Liver (tissue), 9 donors: ENCODE data around the gene GPR65. TPM values are rescaled to one million over a fixed set of nuclear protein-coding genes. Genes with fewer than 3 reads are reported as not detected.

Experiments
- DNase-seq: peaks from one replicate; pipeline ENCODE4 v3.0.0-alpha.2; 2017; ENCODE audit warnings: low spot score
- H3K27ac ChIP-seq, 2 donors: one replicate each; pipeline ENCODE4 v1.7.0; 2013; ENCODE audit warnings: inconsistent platforms in 2 of 2, low read length in 2 of 2, control low read depth in 1 of 2, low read depth in 1 of 2, mild to moderate bottlenecking in 1 of 2
- H3K27me3 ChIP-seq, 4 donors: one replicate each; pipeline versions ENCODE4 v1.6.1 to v1.7.0; 2013; ENCODE audit warnings: low read length in 3 of 4, inconsistent platforms in 1 of 4, mild to moderate bottlenecking in 1 of 4, moderate library complexity in 1 of 4; ENCODE audit not compliant: control insufficient read depth in 4 of 4, insufficient read depth in 4 of 4
- H3K36me3 ChIP-seq, 4 donors: one replicate each; pipeline versions ENCODE4 v1.6.1 to v1.7.0; 2013; ENCODE audit warnings: low read length in 3 of 4, mild to moderate bottlenecking in 3 of 4, low read depth in 1 of 4, moderate library complexity in 1 of 4; ENCODE audit not compliant: control insufficient read depth in 4 of 4, insufficient read depth in 3 of 4
- H3K4me1 ChIP-seq, 4 donors: one replicate each; pipeline versions ENCODE4 v1.6.1 to v1.7.0; 2013; ENCODE audit warnings: low read length in 3 of 4, mild to moderate bottlenecking in 3 of 4, moderate library complexity in 1 of 4; ENCODE audit not compliant: control insufficient read depth in 4 of 4, insufficient read depth in 4 of 4
- H3K4me3 ChIP-seq, 3 donors: one replicate each; pipeline versions ENCODE4 v1.6.1 to v1.7.0; 2013; ENCODE audit warnings: low read length in 3 of 3, control low read depth in 1 of 3, low read depth in 1 of 3, mild to moderate bottlenecking in 1 of 3
- H3K9ac ChIP-seq, 2 donors: one replicate each; pipeline ENCODE4 v1.7.0; 2013; ENCODE audit warnings: low read length in 2 of 2, mild to moderate bottlenecking in 2 of 2, moderate library complexity in 2 of 2, control low read depth in 1 of 2, low read depth in 1 of 2
- H3K9me3 ChIP-seq, 4 donors: one replicate each; pipeline versions ENCODE4 v1.6.1 to v1.7.0; 2013; ENCODE audit warnings: low read length in 3 of 4; ENCODE audit not compliant: control insufficient read depth in 4 of 4
- EGR1 ChIP-seq, 2 donors: IDR thresholded peaks; 2 replicates each; pipeline ENCODE4 v1.6.1; 2016 to 2018; ENCODE audit warnings: antibody characterized with exemption in 2 of 2, low read depth in 2 of 2
- FOXA1 ChIP-seq: IDR thresholded peaks from 2 replicates; pipeline ENCODE4 v1.6.1; 2016; ENCODE audit warnings: antibody characterized with exemption
- FOXA2 ChIP-seq: IDR thresholded peaks from 2 replicates; pipeline ENCODE4 v1.6.1; 2016; ENCODE audit warnings: antibody characterized with exemption
- GABPA ChIP-seq, 2 donors: IDR thresholded peaks in 1 of 2; conservative IDR thresholded peaks in 1 of 2; 2 replicates each; pipeline ENCODE4 v1.6.1; 2016; ENCODE audit warnings: antibody characterized with exemption in 2 of 2, mild to moderate bottlenecking in 1 of 2, moderate library complexity in 1 of 2
- HNF4A ChIP-seq, 2 donors: conservative IDR thresholded peaks; 2 replicates each; pipeline ENCODE4 v1.6.1; 2016; ENCODE audit warnings: antibody characterized with exemption in 2 of 2, mild to moderate bottlenecking in 2 of 2
- HNF4G ChIP-seq: IDR thresholded peaks from 2 replicates; pipeline ENCODE4 v1.6.1; 2016; ENCODE audit warnings: antibody characterized with exemption
- JUND ChIP-seq, 2 donors: IDR thresholded peaks; 2 replicates each; pipeline ENCODE4 v1.6.1; 2016; ENCODE audit warnings: antibody characterized with exemption in 2 of 2
- NR2F2 ChIP-seq: IDR thresholded peaks from 2 replicates; pipeline ENCODE4 v1.6.1; 2016; ENCODE audit warnings: antibody characterized with exemption
- RAD21 ChIP-seq, 2 donors: IDR thresholded peaks; 2 replicates each; pipeline ENCODE4 v1.6.1; 2016; ENCODE audit warnings: antibody characterized with exemption in 2 of 2, mild to moderate bottlenecking in 2 of 2
- RXRA ChIP-seq, 2 donors: IDR thresholded peaks; 2 replicates each; pipeline ENCODE4 v1.6.1; 2017 to 2018; ENCODE audit warnings: antibody characterized with exemption in 2 of 2, mild to moderate bottlenecking in 1 of 2
- SP1 ChIP-seq: IDR thresholded peaks from 2 replicates; pipeline ENCODE4 v1.6.1; 2018; ENCODE audit warnings: antibody characterized with exemption, mild to moderate bottlenecking
- TAF1 ChIP-seq: conservative IDR thresholded peaks from 2 replicates; pipeline ENCODE4 v1.6.1; 2016; ENCODE audit warnings: antibody characterized with exemption, mild to moderate bottlenecking
- YY1 ChIP-seq: IDR thresholded peaks from 2 replicates; pipeline ENCODE4 v1.6.1; 2016; ENCODE audit warnings: antibody characterized with exemption, mild to moderate bottlenecking
- WGBS: extraction: QIAGEN DNeasy Blood & Tissue Kit; methylation state at CpG from one replicate; pipeline ENCODE4 v1.1.7; 2013; 5-methylcytosine and 5-hydroxymethylcytosine counted together
- polyA plus RNA-seq, 2 donors: library from polyadenylated mRNA; stranded (reverse) in 1 of 2; unstranded in 1 of 2; fragments of 200-250 nt in 1 of 2; fragments of >200 nt in 1 of 2; fragmentation: Nextera tagmentation in 1 of 2; extraction: Ambion mirVana in 1 of 2; gene quantifications; one replicate each; pipeline versions ENCODE4 v1.2.1 to v1.2.3, GENCODE V29; 2013 to 2015
- total RNA-seq, 2 donors: library from RNA; depleted of rRNA; stranded (reverse); fragments of >200 nt; gene quantifications; one replicate each; pipeline ENCODE4 v1.2.3, GENCODE V29; 2014
- TF ChIP-seq, protein P1 (sequence below): IDR thresholded peaks from 2 replicates; pipeline ENCODE4 v1.6.1; 2016; ENCODE audit warnings: antibody characterized with exemption
- TF ChIP-seq, protein P2 (sequence below): fragments of 150-350 bp; IDR thresholded peaks from 2 replicates; pipeline ENCODE4 v1.5.1; 2017; ENCODE audit warnings: improper control_type of control experiment, low read depth, low read length; ENCODE audit not compliant: missing input control
- TF ChIP-seq, protein P3 (sequence below): IDR thresholded peaks from 2 replicates; pipeline ENCODE4 v1.6.1; 2016; ENCODE audit warnings: antibody characterized with exemption
- TF ChIP-seq, protein P4 (sequence below): IDR thresholded peaks from 2 replicates; pipeline ENCODE4 v1.6.1; 2016; ENCODE audit warnings: antibody characterized with exemption, mild to moderate bottlenecking
- TF ChIP-seq, protein P5 (sequence below): IDR thresholded peaks from 2 replicates; pipeline ENCODE4 v1.6.1; 2016; ENCODE audit warnings: antibody characterized with exemption
- donor health status: healthy.
- donor health status: healthy.
- donor health status: healthy.
- donor health status: healthy.
- donor health status: healthy.

GPR65 gene
- total and polyA plus RNA-seq, 4 donors, result 0.72 to 4.5 (median 1.7) TPM

DNA sequence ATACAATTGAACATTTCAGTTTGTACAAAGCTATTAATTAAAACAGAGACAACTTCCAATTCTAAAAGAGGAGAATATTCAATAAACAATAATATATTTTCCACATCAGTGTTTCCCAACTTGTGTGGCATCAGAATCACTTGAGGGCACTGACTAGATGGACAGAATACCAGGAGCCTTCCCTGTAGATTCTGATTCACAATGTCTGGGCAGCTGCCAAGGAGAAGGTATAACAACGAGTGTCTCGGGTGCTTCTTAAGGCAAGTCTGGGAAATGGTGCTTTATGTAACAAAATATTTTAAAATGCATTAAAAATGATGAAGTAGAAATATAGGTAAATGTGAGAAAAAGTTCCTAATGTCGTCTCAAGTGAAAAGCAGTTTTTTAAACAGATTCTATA lies 38.1 kb upstream of the GPR65 start:
- H3K4me1 ChIP-seq, result no peaks in the 10 kb centered on the region
- H3K36me3 ChIP-seq, result peaks cover 0 to 10% (median 5%) of the 10 kb centered on the region in 4 donors
- DNase-seq, result no peak
- 93% methylated on average over 3 of the region's 3 CpGs for WGBS
- no peaks in the 10 kb centered on the region for H3K27me3 ChIP-seq
- no peak overlapping the region for H3K27ac ChIP-seq
- TF ChIP-seq, protein P1, sequence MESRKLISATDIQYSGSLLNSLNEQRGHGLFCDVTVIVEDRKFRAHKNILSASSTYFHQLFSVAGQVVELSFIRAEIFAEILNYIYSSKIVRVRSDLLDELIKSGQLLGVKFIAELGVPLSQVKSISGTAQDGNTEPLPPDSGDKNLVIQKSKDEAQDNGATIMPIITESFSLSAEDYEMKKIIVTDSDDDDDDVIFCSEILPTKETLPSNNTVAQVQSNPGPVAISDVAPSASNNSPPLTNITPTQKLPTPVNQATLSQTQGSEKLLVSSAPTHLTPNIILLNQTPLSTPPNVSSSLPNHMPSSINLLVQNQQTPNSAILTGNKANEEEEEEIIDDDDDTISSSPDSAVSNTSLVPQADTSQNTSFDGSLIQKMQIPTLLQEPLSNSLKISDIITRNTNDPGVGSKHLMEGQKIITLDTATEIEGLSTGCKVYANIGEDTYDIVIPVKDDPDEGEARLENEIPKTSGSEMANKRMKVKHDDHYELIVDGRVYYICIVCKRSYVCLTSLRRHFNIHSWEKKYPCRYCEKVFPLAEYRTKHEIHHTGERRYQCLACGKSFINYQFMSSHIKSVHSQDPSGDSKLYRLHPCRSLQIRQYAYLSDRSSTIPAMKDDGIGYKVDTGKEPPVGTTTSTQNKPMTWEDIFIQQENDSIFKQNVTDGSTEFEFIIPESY, result no peak
- TF ChIP-seq EGR1 (IDR thresholded peaks at IDR 0.05; ENCODE audit: low read depth in 2 of 2) (no peak), HNF4A (conservative IDR thresholded peaks at IDR 0.05) (no peak), GABPA (IDR thresholded peaks at IDR 0.05 in 1 of 2, conservative IDR thresholded peaks at IDR 0.05 in 1 of 2) (no peak), SP1 (no peak), RXRA (IDR thresholded peaks at IDR 0.05) (no peak), TAF1 (no peak), RAD21 (IDR thresholded peaks at IDR 0.05) (no peak), YY1 (no peak), HNF4G (no peak), FOXA1 (no peak), JUND (IDR thresholded peaks at IDR 0.05) (no peak), FOXA2 (no peak)
- TF ChIP-seq, protein P2, sequence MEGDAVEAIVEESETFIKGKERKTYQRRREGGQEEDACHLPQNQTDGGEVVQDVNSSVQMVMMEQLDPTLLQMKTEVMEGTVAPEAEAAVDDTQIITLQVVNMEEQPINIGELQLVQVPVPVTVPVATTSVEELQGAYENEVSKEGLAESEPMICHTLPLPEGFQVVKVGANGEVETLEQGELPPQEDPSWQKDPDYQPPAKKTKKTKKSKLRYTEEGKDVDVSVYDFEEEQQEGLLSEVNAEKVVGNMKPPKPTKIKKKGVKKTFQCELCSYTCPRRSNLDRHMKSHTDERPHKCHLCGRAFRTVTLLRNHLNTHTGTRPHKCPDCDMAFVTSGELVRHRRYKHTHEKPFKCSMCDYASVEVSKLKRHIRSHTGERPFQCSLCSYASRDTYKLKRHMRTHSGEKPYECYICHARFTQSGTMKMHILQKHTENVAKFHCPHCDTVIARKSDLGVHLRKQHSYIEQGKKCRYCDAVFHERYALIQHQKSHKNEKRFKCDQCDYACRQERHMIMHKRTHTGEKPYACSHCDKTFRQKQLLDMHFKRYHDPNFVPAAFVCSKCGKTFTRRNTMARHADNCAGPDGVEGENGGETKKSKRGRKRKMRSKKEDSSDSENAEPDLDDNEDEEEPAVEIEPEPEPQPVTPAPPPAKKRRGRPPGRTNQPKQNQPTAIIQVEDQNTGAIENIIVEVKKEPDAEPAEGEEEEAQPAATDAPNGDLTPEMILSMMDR, result no peak
- TF ChIP-seq, protein P3, sequence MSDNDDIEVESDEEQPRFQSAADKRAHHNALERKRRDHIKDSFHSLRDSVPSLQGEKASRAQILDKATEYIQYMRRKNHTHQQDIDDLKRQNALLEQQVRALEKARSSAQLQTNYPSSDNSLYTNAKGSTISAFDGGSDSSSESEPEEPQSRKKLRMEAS, result no peak
- TF ChIP-seq, protein P4, sequence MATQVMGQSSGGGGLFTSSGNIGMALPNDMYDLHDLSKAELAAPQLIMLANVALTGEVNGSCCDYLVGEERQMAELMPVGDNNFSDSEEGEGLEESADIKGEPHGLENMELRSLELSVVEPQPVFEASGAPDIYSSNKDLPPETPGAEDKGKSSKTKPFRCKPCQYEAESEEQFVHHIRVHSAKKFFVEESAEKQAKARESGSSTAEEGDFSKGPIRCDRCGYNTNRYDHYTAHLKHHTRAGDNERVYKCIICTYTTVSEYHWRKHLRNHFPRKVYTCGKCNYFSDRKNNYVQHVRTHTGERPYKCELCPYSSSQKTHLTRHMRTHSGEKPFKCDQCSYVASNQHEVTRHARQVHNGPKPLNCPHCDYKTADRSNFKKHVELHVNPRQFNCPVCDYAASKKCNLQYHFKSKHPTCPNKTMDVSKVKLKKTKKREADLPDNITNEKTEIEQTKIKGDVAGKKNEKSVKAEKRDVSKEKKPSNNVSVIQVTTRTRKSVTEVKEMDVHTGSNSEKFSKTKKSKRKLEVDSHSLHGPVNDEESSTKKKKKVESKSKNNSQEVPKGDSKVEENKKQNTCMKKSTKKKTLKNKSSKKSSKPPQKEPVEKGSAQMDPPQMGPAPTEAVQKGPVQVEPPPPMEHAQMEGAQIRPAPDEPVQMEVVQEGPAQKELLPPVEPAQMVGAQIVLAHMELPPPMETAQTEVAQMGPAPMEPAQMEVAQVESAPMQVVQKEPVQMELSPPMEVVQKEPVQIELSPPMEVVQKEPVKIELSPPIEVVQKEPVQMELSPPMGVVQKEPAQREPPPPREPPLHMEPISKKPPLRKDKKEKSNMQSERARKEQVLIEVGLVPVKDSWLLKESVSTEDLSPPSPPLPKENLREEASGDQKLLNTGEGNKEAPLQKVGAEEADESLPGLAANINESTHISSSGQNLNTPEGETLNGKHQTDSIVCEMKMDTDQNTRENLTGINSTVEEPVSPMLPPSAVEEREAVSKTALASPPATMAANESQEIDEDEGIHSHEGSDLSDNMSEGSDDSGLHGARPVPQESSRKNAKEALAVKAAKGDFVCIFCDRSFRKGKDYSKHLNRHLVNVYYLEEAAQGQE, result no peak
- TF ChIP-seq, protein P5, sequence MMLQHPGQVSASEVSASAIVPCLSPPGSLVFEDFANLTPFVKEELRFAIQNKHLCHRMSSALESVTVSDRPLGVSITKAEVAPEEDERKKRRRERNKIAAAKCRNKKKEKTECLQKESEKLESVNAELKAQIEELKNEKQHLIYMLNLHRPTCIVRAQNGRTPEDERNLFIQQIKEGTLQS, result no peak
- no peak overlapping the region for H3K9ac ChIP-seq
- no peaks in the 10 kb centered on the region for H3K9me3 ChIP-seq
- no peak overlapping the region for H3K4me3 ChIP-seq

DNA sequence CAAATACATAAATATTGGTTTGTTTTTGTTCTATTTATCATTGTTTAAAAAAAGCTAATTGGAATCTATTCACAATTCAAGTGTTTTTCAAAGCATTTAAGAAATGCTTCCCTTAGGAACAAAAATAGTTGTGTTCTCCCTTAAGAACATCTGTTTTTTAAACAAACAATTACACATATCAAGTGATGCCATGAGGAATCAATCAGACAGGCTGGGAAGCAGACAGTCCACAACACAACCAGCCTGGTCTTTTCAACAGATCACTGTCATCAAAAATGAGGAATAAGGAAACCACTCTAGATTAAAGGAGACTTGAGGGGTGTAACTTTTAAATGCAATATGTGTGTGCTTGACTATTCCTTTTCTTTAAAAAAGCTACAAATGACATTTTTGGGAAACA lies 37.4 kb upstream of the GPR65 start:
- DNase-seq, result no peak
- Histone ChIP-seq H3K9ac (no peak overlapping the region), H3K27me3 (no peaks in the 10 kb centered on the region), H3K36me3 (peaks cover 0 to 6% (median 5%) of the 10 kb centered on the region in 4 donors), H3K4me3 (no peak overlapping the region), H3K4me1 (no peaks in the 10 kb centered on the region), H3K9me3 (no peaks in the 10 kb centered on the region), H3K27ac (no peak overlapping the region)
- no peak for TF ChIP-seq HNF4G
- TF ChIP-seq SP1, result no peak
- no peak for TF ChIP-seq NR2F2
- TF ChIP-seq HNF4A (conservative IDR thresholded peaks at IDR 0.05), result no peak
- TF ChIP-seq JUND (IDR thresholded peaks at IDR 0.05), result no peak
- TF ChIP-seq, protein P4, result no peak
- TF ChIP-seq YY1, result no peak
- TF ChIP-seq FOXA1, result no peak
- no peak for TF ChIP-seq GABPA (IDR thresholded peaks at IDR 0.05 in 1 of 2, conservative IDR thresholded peaks at IDR 0.05 in 1 of 2)
- TF ChIP-seq, protein P2, result no peak
